Measurements from ENCODE around the gene ATP10A. TPM values are rescaled to one million over a fixed set of nuclear protein-coding genes. Genes with fewer than 3 reads are reported as not detected.

ATP10A gene
- total and polyA plus RNA-seq, 2 of the 8 experiments (the other 6 are each of a cell fraction or from before 2014, with no cell fraction given), result 2.0 to 2.8 TPM

DNA sequence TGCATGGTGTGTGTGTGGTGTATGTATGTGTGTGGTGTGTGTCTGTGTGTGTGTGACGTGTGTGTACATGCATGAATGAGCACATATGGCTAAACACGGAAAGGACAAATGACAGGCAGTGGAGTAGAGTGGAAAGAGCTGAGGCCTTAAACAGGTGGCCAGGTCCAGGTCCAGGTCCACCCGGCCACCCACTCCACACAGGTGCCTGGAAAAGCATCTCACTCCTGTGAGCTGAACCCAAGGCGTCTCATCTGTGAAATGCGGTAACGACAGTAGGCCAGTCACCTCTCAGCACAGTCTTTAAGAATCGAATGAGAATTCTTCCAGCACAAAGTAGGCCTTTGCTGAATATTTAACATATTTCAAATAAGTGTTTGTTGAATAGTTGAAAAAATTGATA, 58.7 kb downstream of the ATP10A start:
- Histone ChIP-seq H4K8ac (ENCODE audit: extremely low read depth, insufficient read depth, low read length) (no peak overlapping the region), H2BK120ac (replicated peaks; ENCODE audit: low read depth, low read length) (no peak overlapping the region), H3K27ac (ENCODE audit: low read depth, low read length) (no peak overlapping the region), H3K4me1 (replicated peaks in 1 of 4; ENCODE audit: control insufficient read depth in 3 of 4, insufficient read depth in 4 of 4, low read length in 3 of 4) (peaks cover 0 to 6% (median 3%) of the 10 kb centered on the region in 4 experiments; a peak in 3 of 7 replicates), H3K9me3 (ENCODE audit: insufficient read depth in 2 of 2, low read depth in 1 of 2, low read length in 1 of 2) (no peaks in the 10 kb centered on the region), H3K56ac (replicated peaks; ENCODE audit: insufficient read length, low read depth, low read length) (peak overlapping the region; percentile 22), H3K18ac (ENCODE audit: extremely low read depth, low read length) (no peak overlapping the region), H2BK20ac (ENCODE audit: low read length) (no peak overlapping the region), H2BK12ac (ENCODE audit: low read depth, low read length) (no peak overlapping the region; the same call in 1 of the 2 replicates), H3K79me2 (ENCODE audit: control insufficient read depth in 1 of 2, insufficient read depth in 2 of 2, low read length in 2 of 2) (no peaks in the 10 kb centered on the region), H3K36me3 (ENCODE audit: control insufficient read depth in 2 of 4, insufficient read depth in 4 of 4, low read length in 3 of 4) (no peaks in the 10 kb centered on the region; a peak in 1 of 8 replicates), H2BK5ac (ENCODE audit: low read depth, low read length) (0 out of 2 replicates have a peak overlapping the region, but pooled peaks have one; percentile 64), H3K14ac (ENCODE audit: insufficient read length) (no peak overlapping the region), H3K4ac (replicated peaks; ENCODE audit: insufficient read length, low read depth, low read length) (no peak overlapping the region), H3K4me2 (ENCODE audit: insufficient read depth in 1 of 2, low read depth in 2 of 2, low read length in 2 of 2) (no peak overlapping the region), H4K20me1 (replicated peaks in 1 of 2; ENCODE audit: control insufficient read depth in 1 of 2, insufficient read depth in 2 of 2, low read length in 2 of 2) (peaks cover 0 to 5% of the 10 kb centered on the region in 2 experiments), H2AFZ (ENCODE audit: low read length) (no peak overlapping the region), H4K5ac (ENCODE audit: insufficient read length, low read depth, low read length) (no peak overlapping the region), H3K23ac (ENCODE audit: insufficient read length) (no peak overlapping the region), H3K4me3 (ENCODE audit: extremely low read depth in 1 of 4, insufficient read depth in 2 of 4, low read depth in 3 of 4, low read length in 4 of 4) (no peak overlapping the region), H3K27me3 (replicated peaks in 1 of 4; ENCODE audit: control insufficient read depth in 3 of 4, extremely low read depth in 1 of 4, insufficient read depth in 3 of 4, low read length in 3 of 4) (no peaks in the 10 kb centered on the region), H2BK15ac (ENCODE audit: low read length) (no peak overlapping the region), H3K23me2 (ENCODE audit: low read depth, low read length) (peaks cover 6% of the 10 kb centered on the region; the same call in 1 of the 2 replicates), H4K91ac (replicated peaks; ENCODE audit: insufficient read length, low read length) (peak overlapping the region; percentile 67), H3K9ac (replicated peaks in 1 of 4; ENCODE audit: extremely low read depth in 1 of 4, low read depth in 3 of 4, low read length in 3 of 4) (no peak overlapping the region), H3K79me1 (ENCODE audit: low read depth, low read length) (no peaks in the 10 kb centered on the region; the same call in 1 of the 2 replicates), H2AK5ac (ENCODE audit: low read depth, low read length) (peak overlapping the region; percentile 99)
- ChIA-PET CTCF (ENCODE audit: partially characterized antibody) (no interaction called here), POLR2A (ENCODE audit: partially characterized antibody) (interaction anchor here (1.6 kb wide), 1 partner anchor 8 kb away, joined by 3 read pairs; no protein-coding TSS in a partner anchor)
- FAIRE-seq (no peak), DNase-seq (ENCODE audit: low read depth in 1 of 2, low spot score in 2 of 2) (no peak)
- 81% methylated on average over 7 of the region's 7 CpGs; no CpG with 5 or more reads in 1 of the 2 experiments for WGBS, 2 experiments (ENCODE audit: extremely low coverage in 1 of 2, insufficient coverage in 1 of 2, insufficient read length in 1 of 2, insufficient replicate concordance in 2 of 2, low coverage in 1 of 2, low lambda C conversion rate in 2 of 2, missing lambda C conversion rate in 1 of 2)
- TF ChIP-seq FOSL1 (IDR thresholded peaks at IDR 0.05; ENCODE audit: insufficient read depth, low read depth, low read length) (no peak), KDM5A (IDR thresholded peaks at IDR 0.05; ENCODE audit: low read length) (no peak), TAF7 (optimal IDR thresholded peaks at IDR 0.05; ENCODE audit: borderline replicate concordance, low read depth, low read length) (no peak), POLR2A (IDR thresholded peaks at IDR 0.05; ENCODE audit: control extremely low read depth in 1 of 2, low read depth in 2 of 2, low read length in 2 of 2) (no peak), GABPA (IDR thresholded peaks at IDR 0.05; ENCODE audit: borderline replicate concordance, insufficient read depth, low read length) (no peak), POU5F1 (IDR thresholded peaks at IDR 0.05; ENCODE audit: low read depth, low read length) (no peak), TCF12 (IDR thresholded peaks at IDR 0.05; ENCODE audit: low read depth, low read length) (no peak)

Data from H1 (cell line).